PC-3 (cell line): ENCODE measurements around the gene TMEM238L. TPM values are rescaled to one million over a fixed set of nuclear protein-coding genes. Genes with fewer than 3 reads are reported as not detected.

Experiments
- ATAC-seq: fragments of 200-7000 bp; cut with Tn5 transposase; 2 replicates; pipeline ENCODE4 v1.9.1; 2020; ENCODE audit warnings: mild to moderate bottlenecking, moderate library complexity
- BruUV-seq: library from RNA; stranded (reverse); fragments of 400-500 nt; replicated peaks from 2 replicates; lab custom pipeline; 2021; lab: Mats Ljungman, UMichigan
- CTCF ChIA-PET: fragments of 300-600 bp; sonication (Branson Sonifier 250); formaldehyde crosslinking; loops from one replicate; lab custom pipeline; 2022; ENCODE audit warnings: antibody characterized with exemption; lab: Charles Lee
- POLR2A ChIA-PET: fragments of 300-600 bp; sonication (Branson Sonifier 250); formaldehyde crosslinking; loops from one replicate; lab custom pipeline; 2022; ENCODE audit warnings: antibody characterized with exemption; ENCODE audit not compliant: unreplicated experiment; lab: Charles Lee
- DNase-seq: peaks from one replicate; pipeline ENCODE4 v3.0.0-alpha.2; 2015
- H2AFZ ChIP-seq: fragments of 300-600 bp; sonication (generic); 2 replicates; pipeline ENCODE4 v1.6.0; 2016; ENCODE audit warnings: antibody characterized with exemption, low read length
- H3F3A ChIP-seq: fragments of 300-600 bp; sonication (generic); one replicate; pipeline ENCODE4 v1.6.0; 2017; ENCODE audit warnings: antibody characterized with exemption, low read length, control low read depth, mild to moderate bottlenecking; ENCODE audit not compliant: unreplicated experiment
- H3K27ac ChIP-seq: fragments of 300-600 bp; sonication (generic); 2 replicates; pipeline ENCODE4 v1.5.1; 2016; ENCODE audit warnings: mild to moderate bottlenecking, low read length
- H3K27me3 ChIP-seq: fragments of 300-600 bp; sonication (generic); 2 replicates; pipeline ENCODE4 v1.6.1; 2016; ENCODE audit warnings: low read length, mixed read lengths
- H3K36me3 ChIP-seq: fragments of 300-600 bp; sonication (generic); 2 replicates; pipeline ENCODE4 v1.6.1; 2016; ENCODE audit warnings: low read depth, mixed run types, low read length, mixed read lengths
- H3K4me1 ChIP-seq: fragments of 300-600 bp; sonication (generic); 2 replicates; pipeline ENCODE4 v1.5.1; 2016; ENCODE audit warnings: low read length; ENCODE audit not compliant: insufficient read depth
- H3K4me2 ChIP-seq: fragments of 300-600 bp; sonication (generic); 2 replicates; pipeline ENCODE4 v1.6.0; 2016; ENCODE audit warnings: low read length
- H3K4me3 ChIP-seq: fragments of 300-600 bp; sonication (generic); 2 replicates; pipeline ENCODE4 v1.5.1; 2016; ENCODE audit warnings: mild to moderate bottlenecking, low read length, mixed read lengths
- H3K79me2 ChIP-seq: fragments of 300-600 bp; sonication (generic); 2 replicates; pipeline ENCODE4 v1.6.1; 2017; ENCODE audit warnings: low read length, mixed read lengths
- H3K9ac ChIP-seq: fragments of 300-600 bp; sonication (generic); 2 replicates; pipeline ENCODE4 v1.6.0; 2016; ENCODE audit warnings: mild to moderate bottlenecking, low read length
- H3K9me2 ChIP-seq: fragments of 300-600 bp; sonication (generic); replicated peaks from 2 replicates; pipeline ENCODE4 v1.6.1; 2016; ENCODE audit warnings: mixed run types, low read length, mixed read lengths
- H3K9me3 ChIP-seq: fragments of 300-600 bp; sonication (generic); 2 replicates; pipeline ENCODE4 v1.6.1; 2016; ENCODE audit warnings: low read length, mixed read lengths
- H4K20me1 ChIP-seq: fragments of 300-600 bp; sonication (generic); 2 replicates; pipeline ENCODE4 v1.6.1; 2016; ENCODE audit warnings: low read length, mixed read lengths
- CTCF ChIP-seq: fragments of 300-600 bp; sonication (generic); conservative IDR thresholded peaks from 2 replicates; pipeline ENCODE4 v1.5.1; 2017; ENCODE audit warnings: antibody characterized with exemption, low read depth, mild to moderate bottlenecking, low read length
- EZH2 ChIP-seq: fragments of 300-600 bp; sonication (generic); IDR thresholded peaks from one replicate; pipeline ENCODE4 v1.6.1; 2017; ENCODE audit warnings: antibody characterized with exemption, mild to moderate bottlenecking, low read length; ENCODE audit not compliant: unreplicated experiment
- EZH2phosphoT487 ChIP-seq: fragments of 300-600 bp; sonication (generic); IDR thresholded peaks from 2 replicates; pipeline ENCODE4 v1.6.1; 2018; ENCODE audit warnings: mild to moderate bottlenecking, antibody characterized with exemption, low read length, borderline replicate concordance
- intact Hi-C: fragments of 100-400 bp; cut with micrococcal nuclease; formaldehyde crosslinking; loops from 2 replicates; pipeline ENCODE4 v1.9.0; 2023
- total RNA-seq: library from RNA; depleted of rRNA; stranded (reverse); fragments of >200 nt; gene quantifications from 2 replicates; pipeline ENCODE4 v1.2.3, GENCODE V29; 2014

The TMEM238L gene
- total RNA-seq, 1 experiment from 2014 or later: not detected

DNA sequence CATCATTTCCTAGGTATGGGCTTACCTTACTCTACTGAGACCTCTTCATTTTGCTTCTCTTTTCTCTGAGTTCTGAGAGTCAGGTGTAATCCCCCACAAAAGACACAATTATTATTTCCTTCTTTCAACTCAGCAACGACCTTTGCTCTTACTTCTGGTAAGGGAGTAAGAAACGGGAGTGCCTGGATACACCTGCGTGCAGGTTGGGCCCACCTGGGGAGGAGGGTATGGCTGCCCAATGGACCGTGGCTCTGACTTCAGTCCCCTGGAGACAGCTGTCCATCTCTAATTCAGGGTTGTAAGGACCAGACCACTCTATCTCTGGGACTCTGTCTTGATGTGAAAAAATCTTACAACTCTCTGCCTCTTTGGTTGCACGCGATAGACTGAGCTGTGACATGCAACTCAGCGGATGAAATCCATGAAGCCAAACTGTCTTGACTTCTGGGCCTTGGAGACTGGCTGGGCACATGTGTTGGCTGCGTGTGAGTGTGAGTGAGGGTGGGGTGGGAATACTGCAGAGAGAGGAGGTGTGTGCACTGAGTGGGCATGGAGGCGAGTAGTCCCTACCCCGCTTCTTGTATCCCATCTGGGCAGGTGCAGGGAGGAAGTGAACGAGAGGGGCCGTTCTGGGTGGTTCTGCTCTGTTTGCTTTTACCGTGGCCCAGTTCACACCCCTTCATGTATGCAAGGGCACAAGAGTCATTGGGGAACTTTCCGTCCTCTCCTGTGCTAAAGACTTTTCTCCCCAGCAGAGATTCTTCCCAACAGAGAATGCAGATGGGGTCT lies 1.2 kb downstream of the TMEM238L start:
- Histone ChIP-seq H3K79me2 (no peaks in the 10 kb centered on the region), H3K36me3 (no peaks in the 10 kb centered on the region), H3K27me3 (no peaks in the 10 kb centered on the region), H3K4me3 (no peak overlapping the region), H3K9me2 (no peaks in the 10 kb centered on the region), H3K27ac (no peak overlapping the region), H3K9me3 (no peaks in the 10 kb centered on the region), H2AFZ (no peak overlapping the region), H3F3A (no peaks in the 10 kb centered on the region), H4K20me1 (no peaks in the 10 kb centered on the region), H3K4me1 (peaks cover 32% of the 10 kb centered on the region), H3K4me2 (no peak overlapping the region), H3K9ac (no peak overlapping the region)
- TF ChIP-seq EZH2phosphoT487 (no peak), CTCF (no peak), EZH2 (no peak)
- DNase-seq (no peak), ATAC-seq (no peak)
- POLR2A ChIA-PET: no interaction called here
- CTCF ChIA-PET: no interaction called here
- no TSS peak for BruUV-seq
- intact Hi-C loops: no loop called here

DNA sequence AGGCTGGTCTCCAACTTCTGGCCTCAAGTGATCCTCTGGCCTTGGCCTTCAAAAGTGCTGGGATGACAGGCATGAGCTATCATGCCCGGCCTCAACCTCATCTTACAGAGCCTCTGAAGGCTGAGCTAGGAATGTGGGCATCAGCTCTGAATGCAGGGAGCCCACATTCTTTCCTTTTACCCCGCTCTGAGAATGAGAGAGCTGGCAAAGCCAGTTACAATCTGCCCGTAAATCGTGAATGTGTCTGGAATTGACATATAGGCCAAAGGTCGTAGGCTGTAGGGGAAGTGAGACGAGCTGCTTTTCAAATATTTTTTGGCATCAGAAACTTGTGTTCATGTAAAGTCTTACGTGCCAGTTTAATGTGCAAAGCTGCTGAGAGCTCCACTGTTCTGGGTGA lies 4.5 kb downstream of the TMEM238L start:
- no peak for ATAC-seq
- DNase-seq: peak; percentile 40
- no peaks in the 10 kb centered on the region for H3K9me2 ChIP-seq
- H3K79me2 ChIP-seq: no peaks in the 10 kb centered on the region
- no peaks in the 10 kb centered on the region for H3K27me3 ChIP-seq
- ChIA-PET CTCF (no interaction called here), POLR2A (no interaction called here)
- peak overlapping the region; percentile 22; the same call in 1 of the 2 replicates for H3K4me2 ChIP-seq
- peak overlapping the region; percentile 95 for H3K27ac ChIP-seq
- no TSS peak for BruUV-seq
- peak overlapping the region; percentile 59 for H3K9ac ChIP-seq
- H2AFZ ChIP-seq: no peak overlapping the region
- no peaks in the 10 kb centered on the region for H3F3A ChIP-seq
- no peaks in the 10 kb centered on the region for H3K36me3 ChIP-seq
- intact Hi-C loops: no loop called here
- no peaks in the 10 kb centered on the region for H3K9me3 ChIP-seq
- TF ChIP-seq EZH2 (no peak), EZH2phosphoT487 (no peak), CTCF (no peak)
- no peaks in the 10 kb centered on the region for H4K20me1 ChIP-seq
- H3K4me3 ChIP-seq: no peak overlapping the region
- H3K4me1 ChIP-seq: peaks cover 37% of the 10 kb centered on the region

- Histone ChIP-seq H3F3A (no peaks in the 10 kb centered on the region), H3K9me2 (no peaks in the 10 kb centered on the region), H3K27me3 (no peaks in the 10 kb centered on the region), H4K20me1 (no peaks in the 10 kb centered on the region), H3K4me3 (no peak overlapping the region), H3K9me3 (no peaks in the 10 kb centered on the region), H3K4me2 (peak overlapping the region; percentile 53), H2AFZ (no peak overlapping the region), H3K36me3 (no peaks in the 10 kb centered on the region), H3K79me2 (no peaks in the 10 kb centered on the region), H3K9ac (peak overlapping the region; percentile 59), H3K4me1 (peaks cover 37% of the 10 kb centered on the region), H3K27ac (peak overlapping the region; percentile 95)
- intact Hi-C loops: no loop called here
- DNase-seq (no peak), ATAC-seq (no peak)
- no peak for TF ChIP-seq CTCF
- TF ChIP-seq EZH2phosphoT487: no peak
- no peak for TF ChIP-seq EZH2
- CTCF ChIA-PET: no interaction called here
- BruUV-seq: no TSS peak
- POLR2A ChIA-PET: no interaction called here
Measured at GRCh38 chr17:10798910-10799309, 5.0 kb downstream of the TMEM238L start.
